ENCODE measurements around the gene ZNF45. TPM values are rescaled to one million over a fixed set of nuclear protein-coding genes. Genes with fewer than 3 reads are reported as not detected.

The ZNF45 gene
- polyA plus RNA-seq, 3 donors = 2.1 to 6.3 (median 6.0) TPM

DNA sequence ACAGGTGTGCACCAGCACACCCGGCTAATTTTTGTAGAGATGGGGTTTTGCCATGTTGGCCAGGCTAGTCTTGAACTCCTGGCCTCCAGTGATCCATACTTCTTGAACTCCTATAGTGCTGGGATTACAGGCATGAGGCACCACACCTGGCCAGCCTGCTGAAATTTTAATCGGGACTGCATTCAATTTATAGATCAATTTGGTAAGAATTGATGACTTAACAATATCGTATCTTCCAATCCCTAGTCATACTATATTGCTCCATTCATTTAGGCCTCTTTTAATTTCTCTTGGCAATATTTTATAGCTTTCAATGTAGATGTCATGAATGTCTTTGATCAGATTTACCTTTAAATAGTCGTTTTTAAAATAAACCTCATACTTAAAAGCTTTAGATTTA lies 5.6 kb upstream of the ZNF45 start:
- Histone ChIP-seq H2AFZ (ENCODE audit: insufficient read depth, low read depth, low read length, poor library complexity, severe bottlenecking) (no peak overlapping the region), H3K36me3 (replicated peaks in 1 of 2; ENCODE audit: control insufficient read depth in 1 of 2, insufficient read depth in 2 of 2, low read length in 2 of 2) (no peaks in the 10 kb centered on the region), H4K20me1 (ENCODE audit: insufficient read depth, low read length) (no peaks in the 10 kb centered on the region), H3K27me3 (ENCODE audit: control insufficient read depth in 2 of 2, insufficient read depth in 2 of 2, low read length in 2 of 2) (no peaks in the 10 kb centered on the region), H3K4me1 (ENCODE audit: control insufficient read depth in 1 of 2, insufficient read depth in 2 of 2, low read length in 2 of 2) (peaks cover 1% of the 10 kb centered on the region in 2 donors), H3K27ac (ENCODE audit: low read depth in 1 of 2, low read length in 2 of 2) (no peak overlapping the region), H3K9me3 (replicated peaks in 1 of 2; ENCODE audit: control insufficient read depth in 1 of 2, insufficient read depth in 1 of 2, low read length in 2 of 2) (peaks cover 14 to 32% of the 10 kb centered on the region in 2 donors), H3K4me3 (replicated peaks in 1 of 3; ENCODE audit: low read depth in 2 of 3, low read length in 3 of 3) (no peak overlapping the region), H3K79me2 (ENCODE audit: insufficient read depth, low read length) (no peaks in the 10 kb centered on the region), H3K9ac (ENCODE audit: insufficient read depth, low read length, poor library complexity, severe bottlenecking) (no peak overlapping the region), H3K4me2 (replicated peaks; ENCODE audit: extremely low read depth, low read length, poor library complexity, severe bottlenecking) (no peak overlapping the region)
- no peak for TF ChIP-seq CTCF (IDR thresholded peaks at IDR 0.05)
- no CpG with 5 or more reads among the region's 4 CpGs for WGBS (ENCODE audit: insufficient coverage)
- H3K4me1 Mint-ChIP-seq = peaks cover 2% of the 10 kb centered on the region
- no peak overlapping the region for H3K27ac Mint-ChIP-seq
- intact Hi-C loops (cut with micrococcal nuclease) = no loop called here
- peaks cover 2 to 11% (median 3%) of the 10 kb centered on the region in 3 donors for H3K27me3 Mint-ChIP-seq (ENCODE audit: low read depth in 3 of 3)
- H3K9me3 Mint-ChIP-seq = peaks cover 21 to 65% (median 40%) of the 10 kb centered on the region in 7 donors
- no peak for DNase-seq
- no peak overlapping the region for H3K4me3 Mint-ChIP-seq
- H3K36me3 Mint-ChIP-seq = no peaks in the 10 kb centered on the region

DNA sequence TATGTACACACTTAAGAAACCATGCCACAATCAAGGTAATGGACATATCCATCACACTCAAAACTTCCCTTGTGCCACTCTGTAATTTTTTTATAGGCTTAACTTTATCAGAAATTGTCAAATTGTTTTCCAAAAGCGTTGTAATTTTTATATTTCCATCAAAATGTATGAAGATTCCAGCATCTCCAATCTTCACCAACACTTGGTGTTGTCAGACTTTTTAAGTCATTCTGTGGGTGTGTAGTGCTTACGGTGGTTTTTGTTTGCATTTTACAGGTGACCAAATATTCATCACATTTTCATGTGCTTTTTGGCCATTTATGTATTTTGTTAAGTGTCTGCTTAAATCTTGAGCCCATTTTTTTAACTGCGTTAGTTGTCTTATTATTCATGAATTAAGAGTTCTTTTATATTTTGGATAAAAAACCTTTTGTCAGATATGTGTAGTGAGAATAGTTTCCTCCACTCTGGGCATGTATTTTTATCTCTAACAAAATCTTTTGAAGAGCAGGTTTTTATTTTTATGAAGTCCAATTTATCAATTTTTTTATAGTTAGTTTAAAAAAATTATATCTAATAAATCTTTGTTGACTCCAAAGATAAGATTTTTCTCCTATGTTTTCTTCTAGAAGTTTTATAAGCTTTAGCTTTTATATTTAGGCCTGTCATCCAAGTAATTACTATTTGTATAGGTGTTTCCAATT lies 4.6 kb upstream of the ZNF45 start:
- no peak overlapping the region for H3K4me3 ChIP-seq (replicated peaks in 1 of 3; ENCODE audit: low read depth in 2 of 3, low read length in 3 of 3)
- no peak overlapping the region for H3K9ac ChIP-seq (ENCODE audit: insufficient read depth, low read length, poor library complexity, severe bottlenecking)
- peaks cover 6% of the 10 kb centered on the region for H3K4me1 Mint-ChIP-seq
- H4K20me1 ChIP-seq (ENCODE audit: insufficient read depth, low read length) = no peaks in the 10 kb centered on the region
- H3K9me3 Mint-ChIP-seq = peaks cover 21 to 57% (median 30%) of the 10 kb centered on the region in 7 donors
- H3K27me3 Mint-ChIP-seq (ENCODE audit: low read depth in 3 of 3) = peaks cover 0 to 11% (median 3%) of the 10 kb centered on the region in 3 donors
- no peak overlapping the region for H3K4me2 ChIP-seq (replicated peaks; ENCODE audit: extremely low read depth, low read length, poor library complexity, severe bottlenecking)
- no CpG with 5 or more reads among the region's 3 CpGs for WGBS (ENCODE audit: insufficient coverage)
- no peak for DNase-seq
- intact Hi-C loops (cut with micrococcal nuclease) = loop anchor here (5.0 to 10.0 kb wide), 7 partner anchors 37 to 175 kb away; partner anchors contain the start of genes ZNF230 (in 2 of the 2), ZNF283 (in 2 of the 2), ZNF224 (in 1 of the 2) and ZNF225 (in 1 of the 2)
- H3K27ac Mint-ChIP-seq = no peak overlapping the region
- peaks cover 5 to 9% of the 10 kb centered on the region in 2 donors for H3K4me1 ChIP-seq (ENCODE audit: control insufficient read depth in 1 of 2, insufficient read depth in 2 of 2, low read length in 2 of 2)
- H3K4me3 Mint-ChIP-seq = no peak overlapping the region
- peaks cover 2% of the 10 kb centered on the region for H3K79me2 ChIP-seq (ENCODE audit: insufficient read depth, low read length)
- no peaks in the 10 kb centered on the region for H3K36me3 Mint-ChIP-seq
- H2AFZ ChIP-seq (ENCODE audit: insufficient read depth, low read depth, low read length, poor library complexity, severe bottlenecking) = no peak overlapping the region
- TF ChIP-seq CTCF (IDR thresholded peaks at IDR 0.05) = no peak
- H3K27ac ChIP-seq (ENCODE audit: low read depth in 1 of 2, low read length in 2 of 2) = no peak overlapping the region
- H3K27me3 ChIP-seq (ENCODE audit: control insufficient read depth in 2 of 2, insufficient read depth in 2 of 2, low read length in 2 of 2) = no peaks in the 10 kb centered on the region
- peaks cover 12 to 25% of the 10 kb centered on the region in 2 donors for H3K9me3 ChIP-seq (replicated peaks in 1 of 2; ENCODE audit: control insufficient read depth in 1 of 2, insufficient read depth in 1 of 2, low read length in 2 of 2)
- H3K36me3 ChIP-seq (replicated peaks in 1 of 2; ENCODE audit: control insufficient read depth in 1 of 2, insufficient read depth in 2 of 2, low read length in 2 of 2) = no peaks in the 10 kb centered on the region

Measured in CD14-positive monocyte (primary cell).